ENCODE results near the gene CDC42EP3. TPM values are rescaled to one million over a fixed set of nuclear protein-coding genes. Genes with fewer than 3 reads are reported as not detected.

Gene CDC42EP3
- total RNA-seq, 1 experiment from 2014 or later, result 31.5 TPM

DNA sequence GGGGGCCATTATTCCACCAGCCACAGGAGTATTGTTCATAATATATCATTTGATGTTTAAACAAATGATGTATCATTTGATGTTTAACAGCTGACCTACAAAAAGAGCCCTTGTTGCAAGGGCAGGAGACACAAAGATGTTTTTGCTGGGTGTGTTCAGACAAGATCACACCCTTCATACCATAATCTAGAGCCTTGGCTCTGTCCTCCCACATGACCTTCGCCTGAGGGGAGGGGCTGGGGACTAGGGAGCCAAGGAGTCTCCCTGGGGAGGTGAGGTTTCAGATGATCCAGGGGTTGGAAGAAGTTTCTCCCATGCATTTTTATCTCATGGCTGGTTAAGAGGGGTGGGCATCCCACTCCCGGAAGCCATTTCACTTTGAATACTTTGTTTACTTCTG, 33.5 kb downstream of the CDC42EP3 start (continued):
- no peak for TF ChIP-seq MYBL2 (CRISPR knock-in tag; IDR thresholded peaks at IDR 0.05)
- TF ChIP-seq, protein P1, sequence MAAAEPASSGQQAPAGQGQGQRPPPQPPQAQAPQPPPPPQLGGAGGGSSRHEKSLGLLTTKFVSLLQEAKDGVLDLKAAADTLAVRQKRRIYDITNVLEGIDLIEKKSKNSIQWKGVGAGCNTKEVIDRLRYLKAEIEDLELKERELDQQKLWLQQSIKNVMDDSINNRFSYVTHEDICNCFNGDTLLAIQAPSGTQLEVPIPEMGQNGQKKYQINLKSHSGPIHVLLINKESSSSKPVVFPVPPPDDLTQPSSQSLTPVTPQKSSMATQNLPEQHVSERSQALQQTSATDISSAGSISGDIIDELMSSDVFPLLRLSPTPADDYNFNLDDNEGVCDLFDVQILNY (CRISPR knock-in tag; IDR thresholded peaks at IDR 0.05), result no peak
- TF ChIP-seq, protein P2, sequence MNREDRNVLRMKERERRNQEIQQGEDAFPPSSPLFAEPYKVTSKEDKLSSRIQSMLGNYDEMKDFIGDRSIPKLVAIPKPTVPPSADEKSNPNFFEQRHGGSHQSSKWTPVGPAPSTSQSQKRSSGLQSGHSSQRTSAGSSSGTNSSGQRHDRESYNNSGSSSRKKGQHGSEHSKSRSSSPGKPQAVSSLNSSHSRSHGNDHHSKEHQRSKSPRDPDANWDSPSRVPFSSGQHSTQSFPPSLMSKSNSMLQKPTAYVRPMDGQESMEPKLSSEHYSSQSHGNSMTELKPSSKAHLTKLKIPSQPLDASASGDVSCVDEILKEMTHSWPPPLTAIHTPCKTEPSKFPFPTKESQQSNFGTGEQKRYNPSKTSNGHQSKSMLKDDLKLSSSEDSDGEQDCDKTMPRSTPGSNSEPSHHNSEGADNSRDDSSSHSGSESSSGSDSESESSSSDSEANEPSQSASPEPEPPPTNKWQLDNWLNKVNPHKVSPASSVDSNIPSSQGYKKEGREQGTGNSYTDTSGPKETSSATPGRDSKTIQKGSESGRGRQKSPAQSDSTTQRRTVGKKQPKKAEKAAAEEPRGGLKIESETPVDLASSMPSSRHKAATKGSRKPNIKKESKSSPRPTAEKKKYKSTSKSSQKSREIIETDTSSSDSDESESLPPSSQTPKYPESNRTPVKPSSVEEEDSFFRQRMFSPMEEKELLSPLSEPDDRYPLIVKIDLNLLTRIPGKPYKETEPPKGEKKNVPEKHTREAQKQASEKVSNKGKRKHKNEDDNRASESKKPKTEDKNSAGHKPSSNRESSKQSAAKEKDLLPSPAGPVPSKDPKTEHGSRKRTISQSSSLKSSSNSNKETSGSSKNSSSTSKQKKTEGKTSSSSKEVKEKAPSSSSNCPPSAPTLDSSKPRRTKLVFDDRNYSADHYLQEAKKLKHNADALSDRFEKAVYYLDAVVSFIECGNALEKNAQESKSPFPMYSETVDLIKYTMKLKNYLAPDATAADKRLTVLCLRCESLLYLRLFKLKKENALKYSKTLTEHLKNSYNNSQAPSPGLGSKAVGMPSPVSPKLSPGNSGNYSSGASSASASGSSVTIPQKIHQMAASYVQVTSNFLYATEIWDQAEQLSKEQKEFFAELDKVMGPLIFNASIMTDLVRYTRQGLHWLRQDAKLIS (CRISPR knock-in tag; IDR thresholded peaks at IDR 0.05; ENCODE audit: borderline replicate concordance), result no peak

DNA sequence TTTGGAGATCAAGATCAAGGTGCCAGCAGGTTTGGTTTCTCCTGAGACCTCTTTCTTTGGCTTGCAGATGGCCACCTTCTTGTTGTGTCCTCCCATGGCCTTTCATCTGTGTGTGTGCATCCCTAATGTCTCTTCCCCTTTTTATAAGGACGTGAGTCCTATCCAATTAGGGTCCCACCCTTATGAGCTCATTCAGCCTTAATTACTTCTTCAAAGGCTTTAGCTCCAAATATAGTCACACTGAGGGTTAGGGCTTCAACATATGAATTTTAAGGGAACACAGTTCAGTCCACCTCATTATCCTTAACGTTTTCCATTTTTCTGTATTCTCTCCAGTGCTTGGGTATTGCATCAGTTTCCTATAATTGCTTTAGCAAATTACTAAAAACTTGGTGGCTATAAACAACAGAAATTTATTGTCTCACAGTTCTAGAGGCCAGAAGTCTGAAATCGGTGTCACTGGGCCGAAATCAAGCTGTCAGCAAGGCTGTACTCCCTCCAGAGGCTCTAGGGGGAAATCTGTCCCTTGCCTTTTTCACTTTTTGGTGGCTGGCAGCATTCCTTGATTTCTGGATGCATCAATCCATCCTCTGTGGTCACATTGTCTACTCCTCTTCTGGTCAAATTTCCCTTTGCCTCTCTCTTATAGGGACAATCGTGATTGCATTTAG, 34.1 kb downstream of the CDC42EP3 start:
- no peak overlapping the region for H3K27ac Mint-ChIP-seq
- H3K4me1 Mint-ChIP-seq, result peaks cover 13% of the 10 kb centered on the region
- peaks cover 3% of the 10 kb centered on the region; the same call in 1 of the 2 replicates for H3K36me3 Mint-ChIP-seq
- H3K4me3 Mint-ChIP-seq, result no peak overlapping the region
- peaks cover 5% of the 10 kb centered on the region; the same call in 1 of the 2 replicates for H3K9me3 Mint-ChIP-seq
- no peaks in the 10 kb centered on the region; the same call in 1 of the 2 replicates for H3K27me3 Mint-ChIP-seq (ENCODE audit: low read depth)
- CTCF ChIA-PET, result interaction anchor here (1.5 kb wide), 1 partner anchor 222 kb away, joined by 5 read pairs; no protein-coding TSS in a partner anchor
- ATAC-seq, result no peak
- POLR2A ChIA-PET, result no interaction called here
- DNase-seq (ENCODE audit: low spot score), result no peak
- no peak for TF ChIP-seq GRHL2 (CRISPR knock-in tag; IDR thresholded peaks at IDR 0.05; ENCODE audit: insufficient replicate concordance, severe bottlenecking)
- TF ChIP-seq IRF2 (CRISPR knock-in tag; IDR thresholded peaks at IDR 0.05; ENCODE audit: borderline replicate concordance, low read depth), result no peak
- no peak for TF ChIP-seq HMGA2 (CRISPR knock-in tag; IDR thresholded peaks at IDR 0.05)
- no peak for TF ChIP-seq ESRRA (CRISPR knock-in tag; IDR thresholded peaks at IDR 0.05; ENCODE audit: borderline replicate concordance)
- no peak for TF ChIP-seq OVOL2 (CRISPR knock-in tag; IDR thresholded peaks at IDR 0.05; ENCODE audit: borderline replicate concordance)
- TF ChIP-seq, protein P3, sequence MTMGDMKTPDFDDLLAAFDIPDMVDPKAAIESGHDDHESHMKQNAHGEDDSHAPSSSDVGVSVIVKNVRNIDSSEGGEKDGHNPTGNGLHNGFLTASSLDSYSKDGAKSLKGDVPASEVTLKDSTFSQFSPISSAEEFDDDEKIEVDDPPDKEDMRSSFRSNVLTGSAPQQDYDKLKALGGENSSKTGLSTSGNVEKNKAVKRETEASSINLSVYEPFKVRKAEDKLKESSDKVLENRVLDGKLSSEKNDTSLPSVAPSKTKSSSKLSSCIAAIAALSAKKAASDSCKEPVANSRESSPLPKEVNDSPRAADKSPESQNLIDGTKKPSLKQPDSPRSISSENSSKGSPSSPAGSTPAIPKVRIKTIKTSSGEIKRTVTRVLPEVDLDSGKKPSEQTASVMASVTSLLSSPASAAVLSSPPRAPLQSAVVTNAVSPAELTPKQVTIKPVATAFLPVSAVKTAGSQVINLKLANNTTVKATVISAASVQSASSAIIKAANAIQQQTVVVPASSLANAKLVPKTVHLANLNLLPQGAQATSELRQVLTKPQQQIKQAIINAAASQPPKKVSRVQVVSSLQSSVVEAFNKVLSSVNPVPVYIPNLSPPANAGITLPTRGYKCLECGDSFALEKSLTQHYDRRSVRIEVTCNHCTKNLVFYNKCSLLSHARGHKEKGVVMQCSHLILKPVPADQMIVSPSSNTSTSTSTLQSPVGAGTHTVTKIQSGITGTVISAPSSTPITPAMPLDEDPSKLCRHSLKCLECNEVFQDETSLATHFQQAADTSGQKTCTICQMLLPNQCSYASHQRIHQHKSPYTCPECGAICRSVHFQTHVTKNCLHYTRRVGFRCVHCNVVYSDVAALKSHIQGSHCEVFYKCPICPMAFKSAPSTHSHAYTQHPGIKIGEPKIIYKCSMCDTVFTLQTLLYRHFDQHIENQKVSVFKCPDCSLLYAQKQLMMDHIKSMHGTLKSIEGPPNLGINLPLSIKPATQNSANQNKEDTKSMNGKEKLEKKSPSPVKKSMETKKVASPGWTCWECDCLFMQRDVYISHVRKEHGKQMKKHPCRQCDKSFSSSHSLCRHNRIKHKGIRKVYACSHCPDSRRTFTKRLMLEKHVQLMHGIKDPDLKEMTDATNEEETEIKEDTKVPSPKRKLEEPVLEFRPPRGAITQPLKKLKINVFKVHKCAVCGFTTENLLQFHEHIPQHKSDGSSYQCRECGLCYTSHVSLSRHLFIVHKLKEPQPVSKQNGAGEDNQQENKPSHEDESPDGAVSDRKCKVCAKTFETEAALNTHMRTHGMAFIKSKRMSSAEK (CRISPR knock-in tag; IDR thresholded peaks at IDR 0.05; ENCODE audit: borderline replicate concordance), result no peak
- no peak for TF ChIP-seq ZNF232 (CRISPR knock-in tag; IDR thresholded peaks at IDR 0.05)
- TF ChIP-seq RORB (CRISPR knock-in tag; IDR thresholded peaks at IDR 0.05), result no peak
- TF ChIP-seq PRRX2 (CRISPR knock-in tag; IDR thresholded peaks at IDR 0.05), result no peak
- TF ChIP-seq, protein P4, sequence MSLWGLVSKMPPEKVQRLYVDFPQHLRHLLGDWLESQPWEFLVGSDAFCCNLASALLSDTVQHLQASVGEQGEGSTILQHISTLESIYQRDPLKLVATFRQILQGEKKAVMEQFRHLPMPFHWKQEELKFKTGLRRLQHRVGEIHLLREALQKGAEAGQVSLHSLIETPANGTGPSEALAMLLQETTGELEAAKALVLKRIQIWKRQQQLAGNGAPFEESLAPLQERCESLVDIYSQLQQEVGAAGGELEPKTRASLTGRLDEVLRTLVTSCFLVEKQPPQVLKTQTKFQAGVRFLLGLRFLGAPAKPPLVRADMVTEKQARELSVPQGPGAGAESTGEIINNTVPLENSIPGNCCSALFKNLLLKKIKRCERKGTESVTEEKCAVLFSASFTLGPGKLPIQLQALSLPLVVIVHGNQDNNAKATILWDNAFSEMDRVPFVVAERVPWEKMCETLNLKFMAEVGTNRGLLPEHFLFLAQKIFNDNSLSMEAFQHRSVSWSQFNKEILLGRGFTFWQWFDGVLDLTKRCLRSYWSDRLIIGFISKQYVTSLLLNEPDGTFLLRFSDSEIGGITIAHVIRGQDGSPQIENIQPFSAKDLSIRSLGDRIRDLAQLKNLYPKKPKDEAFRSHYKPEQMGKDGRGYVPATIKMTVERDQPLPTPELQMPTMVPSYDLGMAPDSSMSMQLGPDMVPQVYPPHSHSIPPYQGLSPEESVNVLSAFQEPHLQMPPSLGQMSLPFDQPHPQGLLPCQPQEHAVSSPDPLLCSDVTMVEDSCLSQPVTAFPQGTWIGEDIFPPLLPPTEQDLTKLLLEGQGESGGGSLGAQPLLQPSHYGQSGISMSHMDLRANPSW (CRISPR knock-in tag; conservative IDR thresholded peaks at IDR 0.05; ENCODE audit: low read depth), result no peak
- no peak for TF ChIP-seq ZBTB21 (CRISPR knock-in tag; IDR thresholded peaks at IDR 0.05; ENCODE audit: borderline replicate concordance)
- no peak for TF ChIP-seq IRF1 (CRISPR knock-in tag; IDR thresholded peaks at IDR 0.05)
- TF ChIP-seq, protein P5, sequence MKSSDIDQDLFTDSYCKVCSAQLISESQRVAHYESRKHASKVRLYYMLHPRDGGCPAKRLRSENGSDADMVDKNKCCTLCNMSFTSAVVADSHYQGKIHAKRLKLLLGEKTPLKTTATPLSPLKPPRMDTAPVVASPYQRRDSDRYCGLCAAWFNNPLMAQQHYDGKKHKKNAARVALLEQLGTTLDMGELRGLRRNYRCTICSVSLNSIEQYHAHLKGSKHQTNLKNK (CRISPR knock-in tag; IDR thresholded peaks at IDR 0.05), result no peak
- TF ChIP-seq TEAD1 (CRISPR knock-in tag; IDR thresholded peaks at IDR 0.05), result no peak
- TF ChIP-seq PREB (CRISPR knock-in tag; IDR thresholded peaks at IDR 0.05; ENCODE audit: borderline replicate concordance), result no peak
